NT2/D1 (cell line): Measurements from ENCODE around the gene MEI4.

Source experiments
- SUZ12 ChIP-seq: IDR thresholded peaks from 2 replicates; pipeline ENCODE4 v1.6.1; 2011; ENCODE audit not compliant: insufficient read length, insufficient read depth; ENCODE audit errors: extremely low read depth
- YY1 ChIP-seq: IDR thresholded peaks from 2 replicates; pipeline ENCODE4 v1.6.1; 2011; ENCODE audit not compliant: insufficient read length, insufficient read depth

DNA sequence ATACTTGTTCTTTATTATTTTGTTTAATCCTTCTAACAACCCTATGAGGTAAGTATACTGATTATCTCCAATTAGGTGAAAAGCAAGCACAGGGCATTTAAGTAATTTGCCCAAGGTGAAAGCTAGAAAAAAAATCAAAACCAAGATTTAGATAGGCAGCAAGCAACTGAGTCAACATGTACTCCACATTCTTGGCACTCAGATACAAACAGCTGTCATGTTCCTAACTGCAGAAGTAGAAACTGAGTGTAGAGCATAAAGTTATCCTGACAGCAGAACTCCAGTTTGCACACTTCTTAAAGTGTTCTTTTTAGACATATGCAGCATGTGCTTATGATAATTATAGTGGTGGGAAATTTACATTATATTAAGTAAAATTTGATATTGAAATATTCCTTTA, 278.1 kb downstream of the MEI4 start:
- TF ChIP-seq YY1 (no peak), SUZ12 (no peak)
